HEK293T (cell line): ENCODE measurements around the gene GMPPB.
A peak's percentile ranks its signal among the peaks of the same experiment; 100 is the strongest.
"Not testable (repeated sequence)": the region's sequence is repeated elsewhere in the genome, so short reads cannot be mapped to it uniquely, and the experiment has no call there.

Source experiments
- CTCF ChIA-PET: fragments of 350-600 bp; formaldehyde crosslinking; extraction: SDS; loops from one replicate; lab custom pipeline; 2021; ENCODE audit warnings: antibody characterized with exemption, inconsistent platforms; lab: Yijun Ruan, JAX
- POLR2A ChIA-PET: fragments of 350-600 bp; formaldehyde crosslinking; extraction: SDS; loops from one replicate; lab custom pipeline; 2020; ENCODE audit warnings: antibody characterized with exemption, inconsistent platforms; lab: Yijun Ruan, JAX
- DNase-seq: peaks from one replicate; pipeline ENCODE4 v3.0.0; 2012; ENCODE audit warnings: mixed read lengths; ENCODE audit errors: extremely low spot score
- ARNT ChIP-seq: fragments of 450-650 bp; IDR thresholded peaks from 2 replicates; pipeline ENCODE4 v1.6.1; 2017; ENCODE audit warnings: mild to moderate bottlenecking
- BHLHE40 ChIP-seq: fragments of 450-650 bp; IDR thresholded peaks from 2 replicates; pipeline ENCODE4 v1.6.1; 2016; ENCODE audit warnings: mild to moderate bottlenecking, moderate library complexity, borderline replicate concordance
- CTBP1 ChIP-seq: fragments of 450-650 bp; IDR thresholded peaks from 2 replicates; pipeline ENCODE4 v1.6.1; 2016; ENCODE audit warnings: borderline replicate concordance
- ELF4 ChIP-seq: fragments of 450-650 bp; IDR thresholded peaks from 2 replicates; pipeline ENCODE4 v1.6.1; 2017; ENCODE audit warnings: antibody characterized with exemption
- FOXA1 ChIP-seq: fragments of 450-650 bp; IDR thresholded peaks from 2 replicates; pipeline ENCODE4 v1.6.1; 2016; ENCODE audit warnings: mild to moderate bottlenecking
- FOXK2 ChIP-seq: fragments of 450-650 bp; IDR thresholded peaks from 2 replicates; pipeline ENCODE4 v1.6.1; 2016; ENCODE audit warnings: mild to moderate bottlenecking
- FOXM1 ChIP-seq: fragments of 450-650 bp; IDR thresholded peaks from 2 replicates; pipeline ENCODE4 v1.6.1; 2017; ENCODE audit warnings: mild to moderate bottlenecking, borderline replicate concordance
- HDGF ChIP-seq: fragments of 450-650 bp; IDR thresholded peaks from 2 replicates; pipeline ENCODE4 v1.6.1; 2017; ENCODE audit warnings: antibody characterized with exemption, borderline replicate concordance
- L3MBTL2 ChIP-seq: fragments of 450-650 bp; conservative IDR thresholded peaks from 2 replicates; pipeline ENCODE4 v1.6.1; 2016; ENCODE audit warnings: mild to moderate bottlenecking
- LEF1 ChIP-seq: fragments of 450-650 bp; IDR thresholded peaks from 2 replicates; pipeline ENCODE4 v1.6.1; 2017; ENCODE audit warnings: mild to moderate bottlenecking, borderline replicate concordance
- NFRKB ChIP-seq: fragments of 450-650 bp; IDR thresholded peaks from 2 replicates; pipeline ENCODE4 v1.6.1; 2016; ENCODE audit warnings: mild to moderate bottlenecking, moderate library complexity
- PKNOX1 ChIP-seq: fragments of 450-650 bp; IDR thresholded peaks from 2 replicates; pipeline ENCODE4 v1.6.1; 2016
- SP1 ChIP-seq: fragments of 450-650 bp; IDR thresholded peaks from 2 replicates; pipeline ENCODE4 v1.6.1; 2017
- SUZ12 ChIP-seq: fragments of 450-650 bp; IDR thresholded peaks from 2 replicates; pipeline ENCODE4 v1.6.1; 2016; ENCODE audit warnings: mild to moderate bottlenecking
- TARDBP ChIP-seq: fragments of 450-650 bp; IDR thresholded peaks from 2 replicates; pipeline ENCODE4 v1.6.1; 2016
- ZNF384 ChIP-seq: fragments of 450-650 bp; IDR thresholded peaks from 2 replicates; pipeline ENCODE4 v1.6.1; 2016

The GMPPB gene

DNA sequence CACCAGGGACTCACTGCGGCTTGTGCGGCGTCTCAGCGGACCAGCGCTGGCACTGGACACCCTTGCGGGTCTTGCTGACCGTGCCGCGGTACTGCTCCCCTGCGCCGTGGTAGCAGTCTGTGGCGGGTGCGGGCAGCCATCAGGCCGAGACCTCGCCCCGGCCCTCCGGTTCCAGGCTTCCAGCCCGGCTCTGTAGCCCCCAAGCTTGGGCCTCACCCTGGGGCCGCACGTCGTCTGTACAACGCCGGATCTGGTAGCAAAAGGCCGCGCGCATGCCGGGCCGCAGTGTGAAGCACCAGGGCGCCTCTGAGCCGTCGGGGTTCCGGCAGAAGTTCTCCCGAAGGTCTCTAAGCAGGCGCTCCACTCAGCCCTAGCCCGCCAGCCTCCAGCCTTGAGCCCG, 37.9 kb downstream of the GMPPB start:
- CTCF ChIA-PET, DNase-seq, POLR2A ChIA-PET: not testable (repeated sequence)

DNA sequence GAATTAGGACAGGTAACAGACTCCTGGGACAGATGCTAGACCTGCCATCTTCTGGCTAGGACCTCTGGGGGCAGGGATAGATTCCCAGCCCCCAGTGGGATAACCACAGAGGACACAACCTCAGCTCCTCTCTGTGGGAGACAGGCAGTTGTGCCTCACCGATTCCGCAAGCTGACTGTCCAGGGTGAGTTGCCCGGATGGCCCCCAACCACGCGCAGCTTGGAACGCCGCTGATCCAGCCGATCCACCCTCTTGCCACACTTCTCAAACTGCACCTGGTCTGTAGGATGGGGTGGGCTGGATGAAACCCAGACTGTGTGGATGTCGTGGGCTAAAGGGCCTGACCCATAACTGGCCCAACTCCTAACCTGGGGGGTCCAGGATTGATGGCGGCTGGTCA, 38.6 kb downstream of the GMPPB start:
- CTCF ChIA-PET, POLR2A ChIA-PET, DNase-seq: not testable (repeated sequence)

GRCh38 chr3:49684453-49684852, 39.3 kb downstream of the GMPPB start:
- CTCF ChIA-PET, POLR2A ChIA-PET, DNase-seq: not testable (repeated sequence)

DNA sequence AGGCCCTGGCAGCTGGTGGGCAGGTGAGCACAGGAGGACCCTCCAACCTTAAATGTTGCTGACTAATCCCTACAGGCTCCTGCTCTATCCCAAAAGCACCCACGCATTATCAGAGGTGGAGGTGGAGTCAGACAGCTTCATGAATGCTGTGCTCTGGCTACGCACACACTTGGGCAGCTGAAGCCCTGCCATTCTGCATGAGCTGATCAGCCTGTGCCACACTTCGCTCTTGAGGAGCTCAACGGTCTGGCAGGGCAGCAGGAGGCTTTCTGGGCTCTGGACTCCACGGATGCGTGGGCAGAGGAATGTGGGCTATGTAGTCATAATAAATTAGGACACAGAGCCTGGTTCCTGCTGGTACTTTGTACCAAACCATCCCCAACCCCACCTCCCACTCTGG, 40.6 kb downstream of the GMPPB start:
- CTCF ChIA-PET = no interaction called here
- no peak for DNase-seq
- no peak for TF ChIP-seq LEF1
- no peak for TF ChIP-seq ELF4
- no peak for TF ChIP-seq FOXA1
- POLR2A ChIA-PET = no interaction called here

DNA sequence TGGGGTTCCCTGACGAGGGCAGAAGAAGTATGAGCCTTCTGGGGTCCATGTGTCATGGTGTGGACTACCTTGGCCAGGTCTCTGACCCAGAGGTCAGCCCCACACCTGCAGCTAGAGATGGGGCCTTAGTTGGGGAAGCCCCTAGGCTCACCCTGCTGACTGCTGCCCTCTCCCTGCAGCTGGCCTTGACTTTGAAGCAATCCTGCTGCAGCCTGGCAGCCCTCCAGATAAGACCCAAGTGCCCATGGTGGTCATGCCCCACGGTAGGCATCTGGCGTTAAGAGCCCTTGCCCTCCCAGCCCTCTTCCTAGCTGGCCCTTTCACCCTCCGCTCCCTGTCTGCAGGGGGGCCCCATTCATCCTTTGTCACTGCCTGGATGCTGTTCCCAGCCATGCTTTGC, 42.2 kb downstream of the GMPPB start:
- CTCF ChIA-PET = no interaction called here
- POLR2A ChIA-PET = no interaction called here
- no peak for DNase-seq
- TF ChIP-seq SP1 (no peak), L3MBTL2 (no peak), ZNF384 (no peak), PKNOX1 (no peak), HDGF (no peak), TARDBP (no peak), CTBP1 (no peak), SUZ12 (no peak), FOXK2 (no peak), NFRKB (no peak), ELF4 (no peak), FOXA1 (no peak), ARNT (no peak), BHLHE40 (no peak), LEF1 (no peak), FOXM1 (no peak)

DNA sequence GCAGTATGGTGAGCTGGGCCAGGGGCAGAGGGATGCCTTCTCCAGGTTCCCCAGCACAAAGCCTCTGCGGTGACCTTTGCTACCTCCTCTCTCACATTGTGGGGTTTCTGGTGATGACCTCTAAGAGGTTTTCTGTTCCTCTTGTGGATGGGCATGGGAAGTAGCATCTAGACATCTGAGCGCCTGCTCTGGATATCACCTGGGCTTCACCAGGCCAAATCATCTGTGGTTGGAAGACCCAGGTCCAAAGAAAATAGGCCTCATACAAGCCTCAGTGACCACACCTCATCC, 42.6 kb downstream of the GMPPB start:
- CTCF ChIA-PET = no interaction called here
- POLR2A ChIA-PET = no interaction called here
- TF ChIP-seq PKNOX1 (no peak), FOXK2 (no peak), HDGF (no peak), SUZ12 (no peak)
- no peak for DNase-seq

DNA sequence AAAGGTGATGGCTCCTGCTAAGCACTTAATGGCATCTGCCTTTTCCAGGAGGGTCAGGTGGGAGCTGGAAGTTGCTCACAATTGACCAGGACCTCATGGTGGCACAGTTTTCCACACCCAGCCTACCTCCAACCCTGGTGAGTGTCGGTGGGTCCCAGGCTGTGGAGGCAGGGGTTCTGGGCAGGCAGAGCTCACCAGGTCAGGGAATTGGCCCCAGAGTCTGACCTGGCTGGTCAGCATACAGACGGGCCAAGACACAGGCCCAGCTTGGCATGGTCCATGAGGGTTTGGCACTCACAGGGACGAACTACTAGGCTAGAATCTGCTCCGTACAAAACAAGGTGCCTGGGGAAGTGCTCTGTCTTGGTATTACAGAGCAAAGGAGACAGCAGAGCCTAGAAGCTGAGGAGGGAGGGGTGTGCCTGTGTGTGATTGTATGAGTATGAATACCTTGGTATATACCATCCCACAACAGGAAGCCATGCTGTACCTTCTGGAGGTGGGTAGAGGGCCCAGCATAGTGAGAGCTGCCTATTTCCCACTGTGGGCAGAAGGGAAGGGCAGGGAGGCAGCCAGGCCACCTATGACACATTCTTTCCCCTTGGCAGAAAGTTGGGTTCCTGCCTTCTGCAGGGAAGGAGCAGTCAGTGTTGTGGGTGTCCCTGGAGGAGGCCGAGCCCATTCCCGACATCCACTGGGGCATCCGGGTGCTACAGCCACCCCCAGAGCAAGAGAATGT, 43.1 kb downstream of the GMPPB start:
- POLR2A ChIA-PET = no interaction called here
- DNase-seq = no peak
- no peak for TF ChIP-seq ELF4
- no peak for TF ChIP-seq FOXM1
- no peak for TF ChIP-seq FOXK2
- TF ChIP-seq FOXA1 = no peak
- TF ChIP-seq SP1 = no peak
- no peak for TF ChIP-seq ARNT
- TF ChIP-seq ZNF384 = no peak
- TF ChIP-seq L3MBTL2 = no peak
- TF ChIP-seq NFRKB = no peak
- CTCF ChIA-PET = no interaction called here

- ChIA-PET POLR2A (no interaction called here), CTCF (no interaction called here)
- DNase-seq = no peak
- TF ChIP-seq ARNT (no peak), HDGF (no peak), L3MBTL2 (no peak), TARDBP (no peak), NFRKB (no peak), FOXK2 (no peak), ELF4 (no peak), LEF1 (no peak), FOXA1 (no peak), SUZ12 (no peak), SP1 (no peak), CTBP1 (no peak), FOXM1 (no peak)
Measured at GRCh38 chr3:49675912-49676311, 47.8 kb downstream of the GMPPB start.

DNA sequence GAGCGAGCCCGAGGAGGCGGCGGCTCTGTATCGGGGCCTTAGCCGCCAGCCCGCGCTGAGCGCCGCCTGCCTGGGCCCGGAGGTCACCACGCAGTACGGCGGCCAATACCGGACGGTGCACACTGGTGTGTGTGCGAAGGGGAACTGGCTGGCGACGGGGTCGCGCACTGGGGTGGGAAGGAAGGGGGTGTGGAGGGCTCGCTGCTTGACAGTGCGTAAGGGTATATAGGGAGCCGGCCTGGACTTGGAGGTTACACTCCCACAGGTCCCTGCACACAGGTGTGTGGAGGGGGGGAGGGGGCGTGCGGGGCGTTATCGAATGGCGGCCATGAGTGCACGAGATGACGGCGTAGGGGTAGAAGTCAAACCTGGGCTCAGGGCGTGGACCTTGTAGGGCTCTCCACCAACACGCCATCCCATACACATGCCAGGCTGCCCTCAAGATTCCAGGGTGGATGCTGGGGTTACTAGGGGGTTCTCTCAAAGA, 49.2 kb downstream of the GMPPB start:
- POLR2A ChIA-PET = no interaction called here
- TF ChIP-seq CTBP1 (no peak), FOXM1 (no peak), L3MBTL2 (peak; percentile 37; the same call in 1 of the 2 replicates)
- CTCF ChIA-PET = no interaction called here
- no peak for DNase-seq
